Measurements from ENCODE around the gene LRBA. TPM values are rescaled to one million over a fixed set of nuclear protein-coding genes. Genes with fewer than 3 reads are reported as not detected.

LRBA gene
- total and polyA plus RNA-seq, 2 donors (not counting 3 experiments of a cell fraction or from before 2014, with no cell fraction given): 18.0 to 35.1 TPM

GRCh38 chr4:150889306-150889705 is 125.8 kb downstream of the LRBA start:
- Histone ChIP-seq H4K20me1 (replicated peaks; ENCODE audit: control insufficient read depth, extremely low read depth, insufficient read depth, low read length) (no peaks in the 10 kb centered on the region), H3K9me1 (replicated peaks; ENCODE audit: control insufficient read depth, extremely low read depth, insufficient read depth, low read length) (no peaks in the 10 kb centered on the region), H3K9me3 (replicated peaks; ENCODE audit: control insufficient read depth, insufficient read depth, low read length) (no peaks in the 10 kb centered on the region), H3K27ac (ENCODE audit: insufficient read depth, low read depth, low read length) (no peak overlapping the region), H3K4me3 (replicated peaks in 1 of 3; ENCODE audit: insufficient read depth in 1 of 3, low read depth in 1 of 3, low read length in 3 of 3) (no peak overlapping the region), H3K9ac (replicated peaks; ENCODE audit: extremely low read depth, insufficient read depth, low read length) (no peak overlapping the region), H3K36me3 (ENCODE audit: control insufficient read depth in 2 of 2, extremely low read depth in 1 of 2, insufficient read depth in 2 of 2, low read length in 2 of 2) (no peaks in the 10 kb centered on the region), H3K79me2 (ENCODE audit: control insufficient read depth, insufficient read depth, low read length) (no peaks in the 10 kb centered on the region), H3K4me2 (ENCODE audit: insufficient read depth, low read length) (no peak overlapping the region), H3K4me1 (ENCODE audit: control insufficient read depth, extremely low read depth, insufficient read depth, low read length) (no peaks in the 10 kb centered on the region), H2AFZ (ENCODE audit: low read depth, low read length) (no peak overlapping the region), H3K27me3 (ENCODE audit: control insufficient read depth in 2 of 2, insufficient read depth in 2 of 2, low read length in 2 of 2) (no peaks in the 10 kb centered on the region)
- FAIRE-seq: no peak
- ChIA-PET POLR2A (no interaction called here), CTCF (interaction anchor here (2.5 kb wide), 1 partner anchor 22 kb away, joined by 8 read pairs; no protein-coding TSS in a partner anchor)
- no peak for TF ChIP-seq GATA2 (IDR thresholded peaks at IDR 0.05; ENCODE audit: insufficient read depth, insufficient read length, low read depth, low read length)
- no peak for TF ChIP-seq CTCF (IDR thresholded peaks at IDR 0.05; ENCODE audit: extremely low read depth in 1 of 2, insufficient read depth in 1 of 2, low read depth in 1 of 2, low read length in 2 of 2)
- TF ChIP-seq JUN (IDR thresholded peaks at IDR 0.05; ENCODE audit: borderline replicate concordance, insufficient read depth, insufficient read length, low read depth): no peak
- no peak for TF ChIP-seq EZH2 (IDR thresholded peaks at IDR 0.05; ENCODE audit: borderline replicate concordance, low read depth, low read length, severe bottlenecking)
- no peak for TF ChIP-seq MYC (IDR thresholded peaks at IDR 0.05; ENCODE audit: low read depth, low read length)
- no peak for TF ChIP-seq POLR2AphosphoS5 (IDR thresholded peaks at IDR 0.05; ENCODE audit: insufficient read depth, low read depth, low read length)
- TF ChIP-seq POLR2A (IDR thresholded peaks at IDR 0.05; ENCODE audit: low read depth, low read length): no peak
- no peak for TF ChIP-seq MAX (IDR thresholded peaks at IDR 0.05; ENCODE audit: insufficient read depth, insufficient read length)
- no peak for TF ChIP-seq FOS (IDR thresholded peaks at IDR 0.05; ENCODE audit: borderline replicate concordance, insufficient read depth, low read length)
- DNase-seq (ENCODE audit: low read depth, low spot score): no peak
- intact Hi-C loops (cut with micrococcal nuclease): no loop called here
- BruUV-seq (replicated peaks): no TSS peak
- dilution Hi-C loops (cut with MboI; ENCODE audit: extremely low pct_ligation_motif_present, low sequenced_read_pairs): no loop called here
